Superior temporal gyrus (tissue), 1 donor: ENCODE data around the gene PPP2R5C.

ENCODE experiments used
- DNase-seq: peaks from one replicate; pipeline ENCODE4 v3.0.0-alpha.2; 2016; ENCODE audit errors: extremely low spot score

Gene PPP2R5C

GRCh38 chr14:101865288-101865687, 103.8 kb downstream of the PPP2R5C start:
- DNase-seq: no peak

- no peak for DNase-seq
These were observed 106.3 kb downstream of the PPP2R5C start for GRCh38 chr14:101867854-101868253.

- DNase-seq: no peak
These were observed 107.7 kb downstream of the PPP2R5C start for GRCh38 chr14:101869217-101869616.

GRCh38 chr14:101870273-101870939, 108.9 kb downstream of the PPP2R5C start:
- no peak for DNase-seq

- DNase-seq: no peak
These were observed 110.8 kb downstream of the PPP2R5C start for GRCh38 chr14:101872346-101872745.

- no peak for DNase-seq
These were observed 111.7 kb downstream of the PPP2R5C start for GRCh38 chr14:101873076-101873825.

GRCh38 chr14:101873991-101874390, 112.5 kb downstream of the PPP2R5C start:
- DNase-seq: no peak

- no peak for DNase-seq
These were observed 113.7 kb downstream of the PPP2R5C start for GRCh38 chr14:101875041-101875726.

- no peak for DNase-seq
These were observed 114.4 kb downstream of the PPP2R5C start for GRCh38 chr14:101875727-101876554.

GRCh38 chr14:101876555-101876938, 115.0 kb downstream of the PPP2R5C start:
- no peak for DNase-seq

GRCh38 chr14:101877766-101878165, 116.3 kb downstream of the PPP2R5C start:
- DNase-seq: no peak

GRCh38 chr14:101878211-101878821, 116.8 kb downstream of the PPP2R5C start:
- no peak for DNase-seq

- DNase-seq: no peak
These were observed 117.5 kb downstream of the PPP2R5C start for GRCh38 chr14:101878822-101879528.

- no peak for DNase-seq
These were observed 118.2 kb downstream of the PPP2R5C start for GRCh38 chr14:101879529-101880336.

- DNase-seq: no peak
These were observed 119.9 kb downstream of the PPP2R5C start for GRCh38 chr14:101881426-101881825.

- DNase-seq: no peak
These were observed 120.8 kb downstream of the PPP2R5C start for GRCh38 chr14:101882141-101882935.

- DNase-seq: no peak
These were observed 122.8 kb downstream of the PPP2R5C start for GRCh38 chr14:101884089-101884933.

- DNase-seq: no peak
These were observed 123.5 kb downstream of the PPP2R5C start for GRCh38 chr14:101884934-101885576.
